ENCODE data around the gene TP53BP2. TPM values are rescaled to one million over a fixed set of nuclear protein-coding genes. Genes with fewer than 3 reads are reported as not detected.

TP53BP2 gene
- total RNA-seq, 1 donor from 2014 or later = 46.6 TPM

GRCh38 chr1:223776075-223776814, 69.5 kb downstream of the TP53BP2 start:
- H3K27me3 Mint-ChIP-seq (ENCODE audit: low read depth, unreplicated experiment) = no peaks in the 10 kb centered on the region
- no peak overlapping the region for H2AFZ ChIP-seq (ENCODE audit: low read depth, low read length)
- peak overlapping the region; percentile 81 for H3K27ac ChIP-seq (ENCODE audit: low read depth, low read length)
- no peak for TF ChIP-seq EZH2 (IDR thresholded peaks at IDR 0.05; ENCODE audit: insufficient read depth, low read length)
- no peaks in the 10 kb centered on the region for H3K79me2 ChIP-seq (ENCODE audit: insufficient read depth, low read length)
- FAIRE-seq (no peak), DNase-seq (ENCODE audit: low read depth) (peak; percentile 94)
- no peaks in the 10 kb centered on the region for H4K20me1 ChIP-seq (ENCODE audit: insufficient read depth, low read length)
- H3K9ac ChIP-seq (ENCODE audit: low read length) = peak overlapping the region; percentile 35
- peak overlapping the region; percentile 30 for H3K4me3 Mint-ChIP-seq (ENCODE audit: unreplicated experiment)
- peaks cover 53% of the 10 kb centered on the region for H3K4me1 Mint-ChIP-seq (ENCODE audit: low read depth, unreplicated experiment)
- H3K9me3 Mint-ChIP-seq (ENCODE audit: unreplicated experiment) = no peaks in the 10 kb centered on the region
- H3K36me3 Mint-ChIP-seq (ENCODE audit: low read depth, unreplicated experiment) = peaks cover 12% of the 10 kb centered on the region
- peaks cover 57% of the 10 kb centered on the region for H3K36me3 ChIP-seq (ENCODE audit: insufficient read depth, low read length)
- peaks cover 42% of the 10 kb centered on the region for H3K4me1 ChIP-seq (ENCODE audit: insufficient read depth, low read length)
- no peaks in the 10 kb centered on the region for H3K27me3 ChIP-seq (ENCODE audit: insufficient read depth, low read length)
- no peaks in the 10 kb centered on the region for H3K9me3 ChIP-seq (ENCODE audit: insufficient read depth, low read depth, low read length)
- no peak overlapping the region for H3K4me3 ChIP-seq (ENCODE audit: insufficient read depth, low read depth, low read length)
- peak overlapping the region; percentile 83 for H3K27ac Mint-ChIP-seq (ENCODE audit: unreplicated experiment)
- H3K4me2 ChIP-seq (ENCODE audit: low read length) = peak overlapping the region; percentile 49

- H3K4me3 ChIP-seq (ENCODE audit: insufficient read depth, low read depth, low read length) = no peak overlapping the region
- Mint-ChIP-seq H3K27ac (ENCODE audit: unreplicated experiment) (peak overlapping the region; percentile 83), H3K36me3 (ENCODE audit: low read depth, unreplicated experiment) (peaks cover 15% of the 10 kb centered on the region), H3K9me3 (ENCODE audit: unreplicated experiment) (no peaks in the 10 kb centered on the region), H3K27me3 (ENCODE audit: low read depth, unreplicated experiment) (no peaks in the 10 kb centered on the region), H3K4me1 (ENCODE audit: low read depth, unreplicated experiment) (peaks cover 52% of the 10 kb centered on the region), H3K4me3 (ENCODE audit: unreplicated experiment) (peak overlapping the region; percentile 30)
- H2AFZ ChIP-seq (ENCODE audit: low read depth, low read length) = no peak overlapping the region
- peaks cover 48% of the 10 kb centered on the region for H3K4me1 ChIP-seq (ENCODE audit: insufficient read depth, low read length)
- FAIRE-seq (no peak), DNase-seq (ENCODE audit: low read depth) (no peak)
- peak overlapping the region; percentile 81 for H3K27ac ChIP-seq (ENCODE audit: low read depth, low read length)
- no peaks in the 10 kb centered on the region for H3K27me3 ChIP-seq (ENCODE audit: insufficient read depth, low read length)
- H3K36me3 ChIP-seq (ENCODE audit: insufficient read depth, low read length) = peaks cover 59% of the 10 kb centered on the region
- peak overlapping the region; percentile 35 for H3K9ac ChIP-seq (ENCODE audit: low read length)
- TF ChIP-seq EZH2 (IDR thresholded peaks at IDR 0.05; ENCODE audit: insufficient read depth, low read length) (no peak), CTCF (IDR thresholded peaks at IDR 0.05; ENCODE audit: insufficient read depth, low read depth, low read length) (no peak)
- H3K79me2 ChIP-seq (ENCODE audit: insufficient read depth, low read length) = no peaks in the 10 kb centered on the region
- peak overlapping the region; percentile 49 for H3K4me2 ChIP-seq (ENCODE audit: low read length)
- H3K9me3 ChIP-seq (ENCODE audit: insufficient read depth, low read depth, low read length) = no peaks in the 10 kb centered on the region
- H4K20me1 ChIP-seq (ENCODE audit: insufficient read depth, low read length) = no peaks in the 10 kb centered on the region
Measured at GRCh38 chr1:223775711-223776074, 70.1 kb downstream of the TP53BP2 start.

- Histone ChIP-seq H3K4me1 (ENCODE audit: insufficient read depth, low read length) (peaks cover 54% of the 10 kb centered on the region), H2AFZ (ENCODE audit: low read depth, low read length) (no peak overlapping the region), H4K20me1 (ENCODE audit: insufficient read depth, low read length) (no peaks in the 10 kb centered on the region), H3K27me3 (ENCODE audit: insufficient read depth, low read length) (no peaks in the 10 kb centered on the region), H3K4me3 (ENCODE audit: insufficient read depth, low read depth, low read length) (no peak overlapping the region), H3K36me3 (ENCODE audit: insufficient read depth, low read length) (peaks cover 61% of the 10 kb centered on the region), H3K9ac (ENCODE audit: low read length) (no peak overlapping the region), H3K9me3 (ENCODE audit: insufficient read depth, low read depth, low read length) (no peaks in the 10 kb centered on the region), H3K27ac (ENCODE audit: low read depth, low read length) (peak overlapping the region; percentile 81), H3K4me2 (ENCODE audit: low read length) (no peak overlapping the region), H3K79me2 (ENCODE audit: insufficient read depth, low read length) (no peaks in the 10 kb centered on the region)
- Mint-ChIP-seq H3K27me3 (ENCODE audit: low read depth, unreplicated experiment) (no peaks in the 10 kb centered on the region), H3K4me1 (ENCODE audit: low read depth, unreplicated experiment) (peaks cover 55% of the 10 kb centered on the region), H3K4me3 (ENCODE audit: unreplicated experiment) (no peak overlapping the region), H3K27ac (ENCODE audit: unreplicated experiment) (peak overlapping the region; percentile 51), H3K36me3 (ENCODE audit: low read depth, unreplicated experiment) (peaks cover 17% of the 10 kb centered on the region), H3K9me3 (ENCODE audit: unreplicated experiment) (no peaks in the 10 kb centered on the region)
- no peak for FAIRE-seq
- TF ChIP-seq EZH2 (IDR thresholded peaks at IDR 0.05; ENCODE audit: insufficient read depth, low read length) = no peak
- TF ChIP-seq CTCF (IDR thresholded peaks at IDR 0.05; ENCODE audit: insufficient read depth, low read depth, low read length) = no peak
- DNase-seq (ENCODE audit: low read depth) = no peak
Measured at GRCh38 chr1:223775054-223775453, 70.7 kb downstream of the TP53BP2 start.

Measured in astrocyte (in vitro differentiated cells and primary cell).